Measurements from ENCODE around the gene FBLN1.

GRCh38 chr22:45522462-45522861 lies 19.8 kb downstream of the FBLN1 start:
- TF ChIP-seq ZFP30 (CRISPR knock-in tag; IDR thresholded peaks at IDR 0.05): no peak
- TF ChIP-seq, protein P1, sequence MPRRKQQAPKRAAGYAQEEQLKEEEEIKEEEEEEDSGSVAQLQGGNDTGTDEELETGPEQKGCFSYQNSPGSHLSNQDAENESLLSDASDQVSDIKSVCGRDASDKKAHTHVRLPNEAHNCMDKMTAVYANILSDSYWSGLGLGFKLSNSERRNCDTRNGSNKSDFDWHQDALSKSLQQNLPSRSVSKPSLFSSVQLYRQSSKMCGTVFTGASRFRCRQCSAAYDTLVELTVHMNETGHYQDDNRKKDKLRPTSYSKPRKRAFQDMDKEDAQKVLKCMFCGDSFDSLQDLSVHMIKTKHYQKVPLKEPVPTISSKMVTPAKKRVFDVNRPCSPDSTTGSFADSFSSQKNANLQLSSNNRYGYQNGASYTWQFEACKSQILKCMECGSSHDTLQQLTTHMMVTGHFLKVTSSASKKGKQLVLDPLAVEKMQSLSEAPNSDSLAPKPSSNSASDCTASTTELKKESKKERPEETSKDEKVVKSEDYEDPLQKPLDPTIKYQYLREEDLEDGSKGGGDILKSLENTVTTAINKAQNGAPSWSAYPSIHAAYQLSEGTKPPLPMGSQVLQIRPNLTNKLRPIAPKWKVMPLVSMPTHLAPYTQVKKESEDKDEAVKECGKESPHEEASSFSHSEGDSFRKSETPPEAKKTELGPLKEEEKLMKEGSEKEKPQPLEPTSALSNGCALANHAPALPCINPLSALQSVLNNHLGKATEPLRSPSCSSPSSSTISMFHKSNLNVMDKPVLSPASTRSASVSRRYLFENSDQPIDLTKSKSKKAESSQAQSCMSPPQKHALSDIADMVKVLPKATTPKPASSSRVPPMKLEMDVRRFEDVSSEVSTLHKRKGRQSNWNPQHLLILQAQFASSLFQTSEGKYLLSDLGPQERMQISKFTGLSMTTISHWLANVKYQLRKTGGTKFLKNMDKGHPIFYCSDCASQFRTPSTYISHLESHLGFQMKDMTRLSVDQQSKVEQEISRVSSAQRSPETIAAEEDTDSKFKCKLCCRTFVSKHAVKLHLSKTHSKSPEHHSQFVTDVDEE (CRISPR knock-in tag; IDR thresholded peaks at IDR 0.05): no peak
- no peak for TF ChIP-seq PATZ1 (CRISPR knock-in tag; IDR thresholded peaks at IDR 0.05; ENCODE audit: borderline replicate concordance)
- TF ChIP-seq RARB (CRISPR knock-in tag; IDR thresholded peaks at IDR 0.05): no peak
- no peak for TF ChIP-seq CSDC2 (CRISPR knock-in tag; IDR thresholded peaks at IDR 0.05)
- no peak for TF ChIP-seq OSR1 (CRISPR knock-in tag; IDR thresholded peaks at IDR 0.05)
- TF ChIP-seq TOX (CRISPR knock-in tag; IDR thresholded peaks at IDR 0.05; ENCODE audit: borderline replicate concordance): no peak
